HL-60 (cell line): ENCODE measurements around the gene UBE2R2.

Experiments used
- CTCF ChIP-seq: IDR thresholded peaks from one replicate; pipeline ENCODE4 v1.5.1; 2011; ENCODE audit warnings: low read length, control low read depth, inconsistent platforms; ENCODE audit not compliant: insufficient read depth
- GABPA ChIP-seq: IDR thresholded peaks from 2 replicates; pipeline ENCODE4 v1.6.1; 2012; ENCODE audit warnings: low read depth
- POLR2AphosphoS5 ChIP-seq: IDR thresholded peaks from 2 replicates; pipeline ENCODE4 v1.6.1; 2012; ENCODE audit warnings: low read depth
- REST ChIP-seq: IDR thresholded peaks from 2 replicates; pipeline ENCODE4 v1.6.1; 2012; ENCODE audit warnings: low read depth; ENCODE audit not compliant: insufficient replicate concordance

- no peak for TF ChIP-seq CTCF
- TF ChIP-seq POLR2AphosphoS5: no peak
- no peak for TF ChIP-seq REST
- TF ChIP-seq GABPA: no peak
Measured at GRCh38 chr9:33907347-33907746, 90.4 kb downstream of the UBE2R2 start.
